ENCODE results near the gene EPHB3. TPM values are rescaled to one million over a fixed set of nuclear protein-coding genes. Genes with fewer than 3 reads are reported as not detected.

The EPHB3 gene
- total and polyA plus RNA-seq, 2 of the 4 experiments (the other 2 are of a cell fraction), result 0.72 to 2.9 TPM

DNA sequence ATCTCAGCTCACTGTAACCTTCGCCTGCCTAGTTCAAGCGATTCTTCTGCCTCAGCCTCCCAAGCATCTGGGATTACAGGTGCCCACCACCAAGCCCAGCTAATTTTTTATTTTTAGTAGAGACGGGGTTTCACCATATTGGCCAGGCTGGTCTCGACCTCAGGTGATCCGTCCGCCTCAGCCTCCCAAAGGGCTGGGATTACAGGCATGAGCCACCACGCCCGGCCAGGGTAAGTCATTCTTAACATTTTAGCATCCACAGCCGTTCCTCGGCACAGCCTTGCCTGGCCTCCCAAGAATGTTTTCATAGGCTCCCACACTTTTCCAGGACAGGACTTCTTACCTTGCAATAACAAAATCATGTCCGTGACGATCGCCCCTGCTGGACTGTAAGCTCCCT, 8.7 kb upstream of the EPHB3 start:
- H3K79me1 ChIP-seq (ENCODE audit: low read depth in 1 of 2, low read length in 2 of 2), result no peaks in the 10 kb centered on the region
- no peaks in the 10 kb centered on the region for H3K9me3 ChIP-seq (ENCODE audit: control insufficient read depth, insufficient read depth, low read length)
- no peak overlapping the region for H3K56ac ChIP-seq (ENCODE audit: extremely low read depth, insufficient read depth, low read length)
- no peak overlapping the region for H2AK5ac ChIP-seq (ENCODE audit: low read depth, low read length)
- H3K4me2 ChIP-seq (ENCODE audit: low read depth, low read length), result no peak overlapping the region
- no peak overlapping the region for H4K8ac ChIP-seq (ENCODE audit: low read depth in 2 of 2, low read length in 2 of 2)
- peaks cover 69% of the 10 kb centered on the region for H3K27me3 ChIP-seq (ENCODE audit: control insufficient read depth, insufficient read depth, low read length)
- no peak overlapping the region for H4K91ac ChIP-seq (ENCODE audit: insufficient read depth, low read depth, low read length)
- H2BK15ac ChIP-seq (ENCODE audit: low read depth, low read length), result no peak overlapping the region
- BruUV-seq (replicated peaks), result no TSS peak
- no peaks in the 10 kb centered on the region for H3K36me3 ChIP-seq (ENCODE audit: control insufficient read depth, insufficient read depth, low read length)
- H3K14ac ChIP-seq (replicated peaks; ENCODE audit: low read depth, low read length), result no peak overlapping the region
- no peak overlapping the region for H2AFZ ChIP-seq (replicated peaks; ENCODE audit: low read length, poor library complexity)
- no peak overlapping the region for H2BK120ac ChIP-seq (ENCODE audit: low read depth, low read length)
- no peak for ATAC-seq (ENCODE audit: low read depth)
- no peak overlapping the region for H2BK20ac ChIP-seq (ENCODE audit: low read depth, low read length)
- no peak overlapping the region for H3K9ac ChIP-seq (ENCODE audit: low read depth, low read length)
- WGBS, 2 experiments (ENCODE audit: extremely low coverage in 2 of 2, insufficient read length in 1 of 2), result 72% methylated on average over 3 of the region's 13 CpGs; no CpG with 5 or more reads in 1 of the 2 experiments
- no peak overlapping the region for H3K4ac ChIP-seq (ENCODE audit: low read depth, low read length)
- in situ Hi-C loops (cut with MboI; ENCODE audit: low sequenced_read_pairs) (no loop called here), intact Hi-C loops (cut with micrococcal nuclease) (no loop called here), dilution Hi-C loops (cut with HindIII; ENCODE audit: low sequenced_read_pairs, unreplicated experiment) (no loop called here)
- no peaks in the 10 kb centered on the region for H3K4me1 ChIP-seq (ENCODE audit: control insufficient read depth, insufficient read depth, low read length)
- H3K9me1 ChIP-seq (ENCODE audit: insufficient read depth, low read length), result no peaks in the 10 kb centered on the region
- CTCF ChIA-PET, result no interaction called here
- H3K18ac ChIP-seq (ENCODE audit: low read depth, low read length), result no peak overlapping the region
- no peak for DNase-seq
- no peak overlapping the region for H4K5ac ChIP-seq (ENCODE audit: low read depth, low read length)
- no peak overlapping the region for H2BK5ac ChIP-seq (ENCODE audit: low read depth, low read length, poor library complexity, severe bottlenecking)
- H3K23ac ChIP-seq (ENCODE audit: low read depth, low read length), result no peak overlapping the region
- POLR2A ChIA-PET (ENCODE audit: unreplicated experiment), result no interaction called here
- H3K4me3 ChIP-seq (ENCODE audit: insufficient read depth, low read depth, low read length), result no peak overlapping the region
- no peak overlapping the region for H3K27ac ChIP-seq (ENCODE audit: insufficient read depth, low read length)
- TF ChIP-seq RFX5 (IDR thresholded peaks at IDR 0.05; ENCODE audit: low read depth, low read length), result no peak
- no peak for TF ChIP-seq RAD21 (IDR thresholded peaks at IDR 0.05; ENCODE audit: low read length)
- no peak for TF ChIP-seq POLR2A (IDR thresholded peaks at IDR 0.05; ENCODE audit: low read depth, low read length)
- TF ChIP-seq, protein P1, sequence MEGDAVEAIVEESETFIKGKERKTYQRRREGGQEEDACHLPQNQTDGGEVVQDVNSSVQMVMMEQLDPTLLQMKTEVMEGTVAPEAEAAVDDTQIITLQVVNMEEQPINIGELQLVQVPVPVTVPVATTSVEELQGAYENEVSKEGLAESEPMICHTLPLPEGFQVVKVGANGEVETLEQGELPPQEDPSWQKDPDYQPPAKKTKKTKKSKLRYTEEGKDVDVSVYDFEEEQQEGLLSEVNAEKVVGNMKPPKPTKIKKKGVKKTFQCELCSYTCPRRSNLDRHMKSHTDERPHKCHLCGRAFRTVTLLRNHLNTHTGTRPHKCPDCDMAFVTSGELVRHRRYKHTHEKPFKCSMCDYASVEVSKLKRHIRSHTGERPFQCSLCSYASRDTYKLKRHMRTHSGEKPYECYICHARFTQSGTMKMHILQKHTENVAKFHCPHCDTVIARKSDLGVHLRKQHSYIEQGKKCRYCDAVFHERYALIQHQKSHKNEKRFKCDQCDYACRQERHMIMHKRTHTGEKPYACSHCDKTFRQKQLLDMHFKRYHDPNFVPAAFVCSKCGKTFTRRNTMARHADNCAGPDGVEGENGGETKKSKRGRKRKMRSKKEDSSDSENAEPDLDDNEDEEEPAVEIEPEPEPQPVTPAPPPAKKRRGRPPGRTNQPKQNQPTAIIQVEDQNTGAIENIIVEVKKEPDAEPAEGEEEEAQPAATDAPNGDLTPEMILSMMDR (conservative IDR thresholded peaks at IDR 0.05; ENCODE audit: low read depth, low read length), result no peak
- TF ChIP-seq BHLHE40 (IDR thresholded peaks at IDR 0.05; ENCODE audit: low read depth, low read length), result no peak
- TF ChIP-seq, protein P2, sequence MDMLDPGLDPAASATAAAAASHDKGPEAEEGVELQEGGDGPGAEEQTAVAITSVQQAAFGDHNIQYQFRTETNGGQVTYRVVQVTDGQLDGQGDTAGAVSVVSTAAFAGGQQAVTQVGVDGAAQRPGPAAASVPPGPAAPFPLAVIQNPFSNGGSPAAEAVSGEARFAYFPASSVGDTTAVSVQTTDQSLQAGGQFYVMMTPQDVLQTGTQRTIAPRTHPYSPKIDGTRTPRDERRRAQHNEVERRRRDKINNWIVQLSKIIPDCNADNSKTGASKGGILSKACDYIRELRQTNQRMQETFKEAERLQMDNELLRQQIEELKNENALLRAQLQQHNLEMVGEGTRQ (IDR thresholded peaks at IDR 0.05; ENCODE audit: low read depth, low read length), result no peak
- no peak for TF ChIP-seq ELK1 (IDR thresholded peaks at IDR 0.05; ENCODE audit: borderline replicate concordance, low read depth, low read length)
- TF ChIP-seq RCOR1 (IDR thresholded peaks at IDR 0.05; ENCODE audit: insufficient replicate concordance, low read length), result no peak
- no peak for TF ChIP-seq MAZ (IDR thresholded peaks at IDR 0.05; ENCODE audit: borderline replicate concordance, low read depth, low read length)
- no peak for TF ChIP-seq MAFK (IDR thresholded peaks at IDR 0.05; ENCODE audit: low read depth, low read length)
- TF ChIP-seq SMC3 (IDR thresholded peaks at IDR 0.05; ENCODE audit: low read depth, low read length), result no peak
- TF ChIP-seq MXI1 (IDR thresholded peaks at IDR 0.05; ENCODE audit: borderline replicate concordance, low read depth, low read length), result no peak
- H2AK9ac ChIP-seq (replicated peaks; ENCODE audit: low read depth, low read length, poor library complexity), result no peak overlapping the region
- no peaks in the 10 kb centered on the region for H4K20me1 ChIP-seq (ENCODE audit: insufficient read depth, low read length)
